ENCODE measurements around the gene APOF.
"Not testable (repeated sequence)": the region's sequence is repeated elsewhere in the genome, so short reads cannot be mapped to it uniquely, and the experiment has no call there.

APOF gene

GRCh38 chr12:56350662-56351061 is 12.0 kb downstream of the APOF start:
- TF ChIP-seq REST (IDR thresholded peaks at IDR 0.05; ENCODE audit: insufficient replicate concordance, low read depth), result no peak
- no peak for TF ChIP-seq GABPA (IDR thresholded peaks at IDR 0.05; ENCODE audit: low read depth)
- Histone ChIP-seq H3K4me3 (replicated peaks; ENCODE audit: insufficient read depth, low read length) (no peak overlapping the region), H3K27ac (replicated peaks) (no peak overlapping the region), H3K27me3 (ENCODE audit: insufficient read depth, poor library complexity, severe bottlenecking) (no peaks in the 10 kb centered on the region)
- no peak for DNase-seq (ENCODE audit: low read depth in 1 of 2, low spot score in 1 of 2)

- H3K4me3 ChIP-seq (replicated peaks; ENCODE audit: insufficient read depth, low read length), result no peak overlapping the region
- TF ChIP-seq GABPA (IDR thresholded peaks at IDR 0.05; ENCODE audit: low read depth) (no peak), POLR2AphosphoS5 (IDR thresholded peaks at IDR 0.05; ENCODE audit: low read depth) (no peak), REST (IDR thresholded peaks at IDR 0.05; ENCODE audit: insufficient replicate concordance, low read depth) (no peak), SPI1 (IDR thresholded peaks at IDR 0.05; ENCODE audit: borderline replicate concordance, low read depth) (no peak), CTCF (IDR thresholded peaks at IDR 0.05; ENCODE audit: insufficient read depth, low read length) (no peak)
- H3K27me3 ChIP-seq (ENCODE audit: insufficient read depth, poor library complexity, severe bottlenecking), result no peaks in the 10 kb centered on the region
- no peak for DNase-seq (ENCODE audit: low read depth in 1 of 2, low spot score in 1 of 2)
- no peak overlapping the region for H3K27ac ChIP-seq (replicated peaks)
These were observed 13.9 kb downstream of the APOF start for GRCh38 chr12:56348776-56349175.

GRCh38 chr12:56347255-56347654 is 15.4 kb downstream of the APOF start:
- not testable (repeated sequence) for DNase-seq (ENCODE audit: low read depth in 1 of 2, low spot score in 1 of 2); H3K4me3 ChIP-seq (replicated peaks; ENCODE audit: insufficient read depth, low read length); H3K27me3 ChIP-seq (ENCODE audit: insufficient read depth, poor library complexity, severe bottlenecking); H3K27ac ChIP-seq (replicated peaks)

GRCh38 chr12:56346675-56347074 is 16.0 kb downstream of the APOF start:
- no peak for TF ChIP-seq REST (IDR thresholded peaks at IDR 0.05; ENCODE audit: insufficient replicate concordance, low read depth)
- TF ChIP-seq CTCF (IDR thresholded peaks at IDR 0.05; ENCODE audit: insufficient read depth, low read length), result peak; percentile 13
- no peak overlapping the region for H3K27ac ChIP-seq (replicated peaks)
- no peak overlapping the region for H3K4me3 ChIP-seq (replicated peaks; ENCODE audit: insufficient read depth, low read length)
- no peaks in the 10 kb centered on the region for H3K27me3 ChIP-seq (ENCODE audit: insufficient read depth, poor library complexity, severe bottlenecking)
- DNase-seq (ENCODE audit: low read depth in 1 of 2, low spot score in 1 of 2), result no peak

GRCh38 chr12:56342290-56342689 is 20.4 kb downstream of the APOF start:
- H3K27me3 ChIP-seq (ENCODE audit: insufficient read depth, poor library complexity, severe bottlenecking); DNase-seq (ENCODE audit: low read depth in 1 of 2, low spot score in 1 of 2); H3K27ac ChIP-seq (replicated peaks); H3K4me3 ChIP-seq (replicated peaks; ENCODE audit: insufficient read depth, low read length): not testable (repeated sequence)

Measured in HL-60 (cell line).